NOMO-1 (cell line): Measurements from ENCODE around the gene ANKRD1.
A peak's percentile ranks its signal among the peaks of the same experiment; 100 is the strongest.
"Not testable (repeated sequence)": the region's sequence is repeated elsewhere in the genome, so short reads cannot be mapped to it uniquely, and the experiment has no call there.

Experiments used
- DNase-seq, 2 experiments: peaks; one replicate each; lab custom pipeline; 2025; ENCODE audit not compliant: unreplicated experiment in 2 of 2; lab: John Stamatoyannopoulos, UW

The ANKRD1 gene

DNA sequence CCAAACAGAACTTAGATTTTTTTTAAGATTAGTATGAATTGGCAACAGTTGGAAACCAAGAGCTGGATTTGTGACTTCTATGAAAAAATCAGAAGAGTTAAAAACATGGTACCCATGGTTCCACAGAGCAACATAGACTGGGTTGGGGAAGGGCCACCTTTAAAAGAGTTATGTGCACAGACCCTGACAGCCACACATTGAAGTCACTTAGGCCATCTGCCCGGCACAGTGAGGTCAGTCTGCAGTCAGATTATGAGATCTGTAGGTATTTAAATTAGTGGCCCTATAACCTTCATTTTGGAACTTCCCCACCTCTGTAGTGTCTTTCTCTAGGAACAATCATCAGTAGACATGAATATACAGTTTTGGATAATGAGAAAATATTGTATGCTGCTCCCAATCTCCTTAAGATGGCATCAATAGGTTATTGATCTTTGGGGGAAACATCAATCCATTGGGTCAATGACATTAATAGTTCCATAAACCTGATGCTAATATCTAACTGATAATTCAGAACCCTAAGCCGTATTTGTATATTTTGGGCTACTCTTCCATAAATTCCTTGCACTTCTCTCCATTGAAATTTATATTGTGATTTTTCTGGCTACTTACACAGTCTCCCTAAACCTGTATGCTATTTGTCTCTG is 7.0 kb downstream of the ANKRD1 start:
- no peak for DNase-seq

DNA sequence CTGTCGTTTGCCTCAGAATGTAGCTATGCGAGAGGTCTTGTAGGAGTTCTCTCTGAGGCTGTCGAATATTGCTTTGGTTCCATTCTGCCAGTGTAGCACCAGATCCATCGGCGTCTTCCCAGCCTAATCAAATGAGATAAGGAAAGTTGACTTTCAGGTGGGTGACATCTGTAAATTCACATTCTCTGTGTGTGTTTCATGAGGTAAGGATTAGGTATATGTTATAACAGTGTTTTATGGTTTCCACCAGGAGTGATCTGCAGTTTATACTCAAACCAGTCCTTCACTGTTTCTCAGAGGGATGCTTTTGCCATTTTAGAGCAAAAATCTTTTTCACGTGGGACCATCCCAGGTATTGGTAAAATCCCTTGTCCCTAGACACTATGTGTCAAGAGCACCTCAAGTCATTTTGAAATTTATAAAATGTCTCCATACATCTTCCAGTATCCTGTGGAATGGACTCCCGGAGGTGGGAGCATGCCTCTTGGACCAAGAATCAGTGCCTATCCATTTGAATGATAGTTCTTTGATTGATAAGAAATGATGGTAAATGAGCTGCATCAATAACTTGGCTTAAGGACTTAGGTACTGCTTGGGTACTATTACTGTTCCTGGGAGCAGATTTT is 7.9 kb downstream of the ANKRD1 start:
- no peak for DNase-seq

DNA sequence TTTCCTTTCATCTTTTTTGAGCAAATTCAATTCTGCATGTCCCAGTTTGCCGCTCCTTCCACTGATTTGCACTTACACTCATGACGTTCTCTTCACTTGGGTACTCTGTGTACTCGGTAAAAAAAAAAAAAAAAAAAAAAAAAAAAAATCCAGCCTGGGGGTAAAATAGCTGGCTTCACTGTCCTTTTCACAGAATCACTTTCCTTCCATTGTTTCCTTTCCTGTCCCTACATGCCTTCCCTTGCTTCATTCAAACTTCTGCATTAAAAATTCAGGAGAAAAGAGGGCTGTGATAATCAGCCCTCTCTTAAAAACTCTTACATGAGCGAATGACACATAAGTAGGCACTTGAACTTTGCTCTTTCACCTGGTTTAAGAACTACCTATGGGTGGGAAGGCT is 8.7 kb downstream of the ANKRD1 start:
- DNase-seq: no peak

DNA sequence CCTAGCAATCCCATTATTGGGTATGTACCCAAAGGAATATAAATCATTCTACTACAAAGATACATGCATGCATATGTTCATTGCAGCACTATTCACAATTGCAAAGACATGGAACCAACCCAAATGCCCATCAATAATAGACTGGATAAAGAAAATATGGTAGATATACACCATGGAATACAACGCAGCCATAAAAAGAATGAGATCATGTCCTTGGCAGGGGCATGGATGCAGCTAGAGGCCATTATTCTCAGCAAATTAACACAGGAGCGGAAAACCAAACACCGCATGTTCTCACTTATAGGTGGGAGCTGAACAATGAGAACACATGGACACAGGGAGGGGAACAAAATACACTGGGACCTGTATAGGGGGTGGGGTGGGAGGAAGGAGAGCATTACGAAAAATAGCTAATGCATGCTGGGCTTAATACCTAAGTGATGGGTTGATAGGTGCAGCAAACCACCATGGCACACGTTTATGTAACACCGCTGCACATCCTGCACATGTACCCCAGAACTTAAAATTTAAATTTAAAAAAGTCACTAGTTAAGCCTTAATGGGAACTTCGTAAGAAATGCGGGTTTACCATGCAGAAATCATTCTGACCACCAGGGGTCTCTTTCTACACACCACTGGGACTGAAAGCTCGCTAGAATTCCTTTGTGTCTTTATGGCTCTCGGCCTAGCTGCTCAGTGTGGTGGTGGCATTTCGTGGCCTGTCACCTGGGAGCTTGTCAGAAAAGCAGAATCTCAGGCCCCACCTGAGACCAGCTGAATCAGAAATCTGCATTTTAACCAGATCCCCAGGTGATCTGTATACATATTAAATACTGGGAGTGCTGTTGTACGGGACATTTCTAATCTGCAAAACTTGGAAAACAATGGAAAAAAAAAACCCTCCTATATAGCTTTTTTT is 9.5 kb downstream of the ANKRD1 start:
- DNase-seq: peak; percentile 32 to 40

DNA sequence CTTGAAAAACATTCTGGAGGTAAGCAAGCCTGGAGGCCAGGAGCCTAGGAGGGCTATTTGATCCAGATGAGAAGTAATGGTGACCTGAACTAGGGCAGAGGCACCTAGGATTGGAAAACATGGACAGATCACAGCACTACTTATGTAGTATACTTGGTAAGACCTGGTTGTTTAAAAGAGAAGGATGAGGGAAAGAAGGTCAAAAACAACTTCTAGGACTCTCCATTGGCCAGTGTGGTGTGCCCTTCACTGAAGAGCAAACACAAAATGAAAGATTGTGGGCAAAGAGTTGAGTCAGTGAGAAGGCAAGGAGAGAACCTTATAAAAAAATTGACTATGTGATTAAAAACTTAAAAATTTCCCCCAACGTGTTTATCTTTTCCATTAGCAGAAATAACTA is 14.3 kb downstream of the ANKRD1 start:
- DNase-seq: no peak

DNA sequence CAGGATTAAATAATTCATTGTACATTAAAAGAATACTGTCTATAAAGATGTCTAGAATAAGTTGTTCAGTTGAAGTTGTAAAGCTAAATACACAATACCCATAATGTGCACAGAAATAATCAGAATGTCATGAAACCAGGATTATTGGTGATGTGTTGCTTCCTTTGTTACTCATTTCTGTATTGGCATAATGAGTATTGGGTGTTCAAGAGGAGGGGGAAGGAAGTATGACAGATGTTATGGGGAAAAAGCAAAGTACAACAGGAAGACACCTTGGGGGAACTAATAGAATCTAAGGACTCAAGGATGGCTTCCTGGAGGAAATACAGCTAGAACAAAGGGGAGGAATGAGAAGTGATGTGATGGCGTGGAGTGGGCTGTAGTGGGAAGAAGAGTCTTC is 15.0 kb downstream of the ANKRD1 start:
- DNase-seq: no peak

DNA sequence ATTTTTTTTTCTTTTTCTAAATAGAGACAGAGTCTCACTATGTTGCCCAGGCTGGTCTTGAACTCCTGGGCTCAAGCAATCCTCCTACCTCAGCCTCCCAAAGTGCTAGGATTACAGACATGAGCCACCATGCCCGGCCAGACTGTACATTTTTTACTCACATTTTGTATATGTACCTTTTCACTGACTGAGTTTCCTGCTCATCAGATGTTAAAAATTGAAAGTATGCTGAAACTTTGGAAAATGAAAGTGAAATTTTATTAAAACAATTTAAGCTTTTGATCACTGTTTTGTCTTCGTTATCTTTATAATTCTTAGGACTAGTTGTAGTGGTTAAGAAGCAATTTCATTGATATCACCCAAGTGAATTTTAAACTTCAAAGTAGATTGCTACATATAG is 24.0 kb downstream of the ANKRD1 start:
- not testable (repeated sequence) for DNase-seq

DNA sequence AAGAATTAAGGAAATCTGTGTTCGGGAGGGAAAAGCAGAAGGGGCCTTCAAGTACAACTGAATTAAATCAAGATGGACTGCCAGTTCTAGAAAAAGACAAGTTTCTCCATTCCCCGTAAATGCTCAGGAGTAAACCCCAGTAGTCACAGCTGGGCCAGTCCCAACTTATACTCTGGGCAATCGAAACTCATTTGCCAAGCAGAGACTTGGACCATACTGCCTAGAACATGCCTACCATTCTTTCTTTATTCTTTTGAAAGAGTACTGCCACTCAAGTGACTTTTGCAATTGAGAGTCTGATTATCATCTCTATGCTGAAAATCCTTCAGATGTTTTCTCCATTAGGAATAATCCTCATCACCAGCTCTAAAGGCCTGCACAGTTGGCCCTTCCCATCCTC is 27.7 kb downstream of the ANKRD1 start:
- no peak for DNase-seq

DNA sequence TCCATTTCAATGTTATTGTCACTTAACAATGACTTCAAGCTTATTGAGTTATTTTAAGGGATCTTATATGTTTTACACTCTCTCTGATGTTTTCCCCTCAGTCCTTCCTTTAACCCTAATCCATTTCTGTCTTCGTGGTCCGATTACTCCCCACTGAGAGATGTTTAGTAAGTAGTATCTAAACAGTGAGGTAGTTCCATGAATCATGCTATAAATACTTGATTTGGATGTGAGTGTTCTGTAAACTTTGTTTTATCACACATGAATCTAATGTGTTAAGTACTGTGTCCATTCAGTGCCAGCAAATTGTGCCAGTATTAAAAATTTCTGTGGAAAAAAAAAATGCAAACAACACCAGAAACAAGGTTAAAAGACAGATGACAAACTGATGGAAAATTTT is 30.5 kb downstream of the ANKRD1 start:
- no peak for DNase-seq

DNA sequence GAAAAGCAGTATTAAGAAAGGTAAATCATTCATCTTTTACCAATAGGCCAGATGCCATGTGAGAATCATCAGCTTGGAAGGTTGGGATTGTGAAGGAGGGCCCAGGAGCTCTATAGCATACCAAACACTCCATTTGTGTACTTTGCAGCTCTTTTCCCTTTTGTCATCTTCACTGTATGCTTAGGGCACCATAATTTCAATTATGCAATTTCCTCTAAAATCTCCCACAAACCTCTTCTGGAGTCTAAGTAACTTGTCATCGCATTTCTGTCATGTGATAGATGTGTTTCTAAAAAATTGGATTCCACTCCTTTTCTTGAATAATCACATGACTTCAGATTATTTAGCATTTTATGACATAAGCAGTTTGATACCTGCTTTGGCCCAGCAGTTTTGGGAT is 31.3 kb downstream of the ANKRD1 start:
- no peak for DNase-seq

DNA sequence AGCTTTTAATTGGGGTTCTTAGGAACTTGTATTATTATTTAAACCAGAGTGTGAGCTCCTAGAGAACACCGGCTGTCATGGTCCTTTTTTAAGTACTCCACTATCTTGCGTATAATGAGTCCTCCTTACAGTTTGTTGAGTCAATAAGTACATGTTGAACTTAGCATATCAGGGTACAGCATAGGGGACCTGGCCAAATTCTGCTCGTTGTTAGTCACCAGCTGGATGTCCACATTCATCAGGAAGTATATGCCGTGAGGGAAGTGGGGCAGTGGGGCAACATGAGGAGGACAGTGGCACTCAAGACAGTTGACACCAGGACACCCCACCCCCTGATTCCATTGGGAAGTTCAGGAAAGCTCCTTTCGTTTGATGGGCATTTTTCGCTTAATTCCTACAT is 32.5 kb downstream of the ANKRD1 start:
- no peak for DNase-seq

DNA sequence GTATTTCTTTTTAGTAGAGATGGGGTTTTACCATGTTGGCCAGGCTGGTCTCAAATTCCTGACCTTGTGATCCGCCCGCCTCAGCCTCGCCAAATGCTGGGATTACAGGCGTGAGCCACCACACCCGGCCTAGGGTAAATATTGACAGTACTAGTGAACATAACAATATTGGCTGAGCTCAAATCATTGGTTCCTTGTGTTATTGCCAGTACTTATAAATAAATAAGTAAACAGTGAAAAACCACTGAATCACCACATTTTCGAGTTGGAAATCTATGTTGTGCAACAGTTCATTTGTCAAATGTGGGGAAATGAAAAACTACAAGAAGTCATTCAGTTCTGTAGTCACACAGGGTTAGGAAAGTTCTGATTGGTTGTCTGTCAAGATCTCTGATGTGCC is 33.3 kb downstream of the ANKRD1 start:
- DNase-seq: no peak

DNA sequence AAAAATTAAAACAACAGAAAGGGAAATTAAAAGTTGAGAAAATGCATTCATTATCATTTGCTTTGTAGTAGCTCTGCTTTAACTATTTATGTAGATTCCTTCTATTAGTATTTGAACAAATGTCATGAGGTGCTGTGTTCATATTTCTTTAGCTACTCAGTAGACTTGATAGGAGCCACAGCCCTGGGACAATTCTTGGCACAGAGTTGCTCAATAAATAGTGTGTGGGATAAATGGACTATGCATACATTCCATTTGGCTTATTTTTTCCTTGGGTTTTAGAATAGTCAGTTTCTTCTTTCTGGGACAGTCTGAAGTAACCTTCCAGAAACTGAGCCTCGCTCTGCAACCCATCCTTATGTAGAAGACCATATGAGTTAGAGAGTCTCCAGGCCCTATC is 35.7 kb downstream of the ANKRD1 start:
- DNase-seq: no peak

DNA sequence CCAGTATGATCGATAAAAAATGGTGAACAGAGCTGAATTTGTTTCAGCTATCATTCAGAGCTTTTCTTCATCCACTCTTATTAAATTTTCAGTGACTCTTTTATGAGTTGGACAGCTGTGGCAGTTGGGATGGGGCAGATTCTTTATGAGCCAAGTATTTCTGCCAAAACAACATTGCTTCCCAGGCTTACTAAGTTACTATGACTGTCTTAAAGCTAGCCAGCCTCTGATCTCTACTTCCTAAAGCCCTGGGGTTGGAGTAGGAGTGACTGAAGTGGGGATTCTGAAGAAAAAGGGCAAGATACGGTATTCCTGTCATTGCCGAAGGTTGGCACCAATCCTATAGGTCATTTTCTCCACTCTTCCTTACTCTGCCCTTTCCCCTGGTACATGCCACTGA is 36.5 kb downstream of the ANKRD1 start:
- DNase-seq: no peak

DNA sequence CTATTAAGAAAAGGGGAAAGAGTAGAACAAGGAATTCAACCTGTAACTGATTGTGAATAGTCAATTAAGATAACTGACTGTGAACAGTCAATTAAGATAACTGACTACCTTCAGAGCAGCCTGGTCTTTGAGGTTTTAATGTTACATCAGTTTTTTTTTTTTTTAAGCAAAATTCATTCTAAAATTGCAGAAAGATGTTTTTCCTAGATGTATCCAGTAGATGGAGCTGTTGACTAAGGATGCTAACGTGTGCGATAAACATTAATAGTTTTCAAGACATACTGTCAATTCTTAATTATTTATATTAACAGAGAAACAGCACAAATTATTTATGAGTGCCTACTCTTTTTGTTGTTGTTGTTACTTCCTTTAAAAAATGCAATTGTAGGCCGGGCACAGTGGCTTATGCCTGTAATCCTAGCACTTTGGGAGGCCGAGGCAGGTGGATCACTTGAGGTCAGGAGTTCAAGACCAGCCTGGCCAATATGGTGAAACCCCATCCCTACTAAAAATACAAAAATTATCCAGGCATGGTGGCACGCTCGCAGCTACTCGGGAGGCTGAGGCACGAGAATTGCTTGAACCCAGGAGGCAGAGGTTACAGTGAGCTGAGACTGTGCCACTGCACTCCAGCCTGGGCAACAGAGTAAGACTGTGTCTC is 40.7 kb downstream of the ANKRD1 start:
- DNase-seq: peak in 1 of 2 experiments; percentile 33

DNA sequence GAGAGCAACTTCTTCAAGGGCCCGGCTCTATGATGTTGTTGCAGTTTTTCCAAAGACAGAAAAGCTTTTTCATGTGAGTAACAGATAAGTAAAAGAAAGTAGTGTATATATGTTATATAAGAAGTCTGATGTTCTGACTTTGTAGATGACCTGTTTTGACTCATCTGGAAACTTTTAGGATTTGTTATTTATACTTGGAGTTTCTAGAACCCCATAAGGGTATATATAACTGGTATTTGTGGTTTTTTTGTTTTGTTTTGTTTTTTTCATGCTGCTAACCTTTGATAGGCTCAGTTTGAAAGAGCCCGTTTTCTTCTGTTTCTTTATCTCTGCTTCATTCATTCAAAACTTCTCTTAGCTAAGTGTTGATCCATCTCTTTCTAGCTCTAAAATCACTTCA is 41.8 kb downstream of the ANKRD1 start:
- DNase-seq: no peak

DNA sequence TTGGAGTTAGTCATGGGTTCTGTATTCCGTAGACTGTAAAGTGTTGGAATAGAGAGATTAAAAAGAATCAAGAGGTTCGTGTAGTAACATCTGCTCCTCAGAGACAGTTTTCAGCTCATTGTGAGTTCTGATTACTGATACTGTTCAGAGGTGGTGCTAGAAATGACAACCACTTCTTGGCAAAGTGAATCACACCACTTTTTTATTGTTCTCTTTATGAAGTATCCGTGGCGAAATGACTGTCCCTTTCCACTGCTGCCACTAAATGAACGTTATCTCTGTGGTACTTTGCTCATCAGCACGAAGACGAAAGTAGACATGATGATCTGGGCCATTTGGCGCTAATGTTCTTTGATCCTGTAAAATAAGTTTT is 48.3 kb downstream of the ANKRD1 start:
- DNase-seq: no peak

DNA sequence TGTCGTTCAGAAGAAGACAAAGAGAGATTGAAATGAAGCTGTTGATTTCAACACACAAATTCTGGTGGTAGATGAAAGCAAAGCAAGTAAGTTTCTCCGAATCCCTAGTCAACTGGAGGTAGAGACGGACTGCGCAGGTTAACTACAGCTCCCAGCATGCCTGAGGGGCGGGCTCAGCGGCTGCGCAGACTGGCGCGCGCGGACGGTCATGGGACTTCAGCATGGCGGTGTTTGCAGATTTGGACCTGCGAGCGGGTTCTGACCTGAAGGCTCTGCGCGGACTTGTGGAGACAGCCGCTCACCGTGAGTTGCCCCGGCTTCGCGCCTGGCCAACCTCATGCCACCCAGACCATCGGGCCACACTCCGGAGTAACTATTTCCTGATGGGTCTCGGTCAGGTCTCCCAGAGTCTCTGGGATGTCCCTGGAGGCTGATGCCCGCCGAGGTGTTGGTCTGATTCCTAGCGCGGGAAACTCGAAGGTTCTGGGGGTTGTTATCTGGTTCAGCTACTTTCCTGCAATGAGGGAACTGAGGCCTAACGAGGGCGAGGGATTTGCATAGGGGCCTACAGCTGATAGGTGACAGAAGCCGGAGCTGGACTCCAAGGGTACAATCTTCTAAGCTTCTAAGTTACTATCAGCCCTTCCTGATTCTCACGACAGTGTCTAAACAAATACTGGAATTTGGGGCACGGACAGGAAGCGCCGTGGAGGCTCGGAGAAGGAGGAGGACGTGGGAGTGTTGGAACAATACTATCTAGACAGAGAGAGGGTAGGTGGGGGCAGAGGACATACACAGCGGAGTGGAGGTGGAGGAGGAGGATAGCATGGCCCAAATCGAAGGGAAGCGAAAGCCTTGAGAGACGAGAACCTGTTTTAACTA is 48.9 kb downstream of the ANKRD1 start, which contains the start of gene RPP30:
RPP30 (plus strand) TSS at position 209 of the 882 bp plus-strand sequence; CDS start at position 222, 13 bp downstream.
- peak; percentile 78 to 84 for DNase-seq

DNA sequence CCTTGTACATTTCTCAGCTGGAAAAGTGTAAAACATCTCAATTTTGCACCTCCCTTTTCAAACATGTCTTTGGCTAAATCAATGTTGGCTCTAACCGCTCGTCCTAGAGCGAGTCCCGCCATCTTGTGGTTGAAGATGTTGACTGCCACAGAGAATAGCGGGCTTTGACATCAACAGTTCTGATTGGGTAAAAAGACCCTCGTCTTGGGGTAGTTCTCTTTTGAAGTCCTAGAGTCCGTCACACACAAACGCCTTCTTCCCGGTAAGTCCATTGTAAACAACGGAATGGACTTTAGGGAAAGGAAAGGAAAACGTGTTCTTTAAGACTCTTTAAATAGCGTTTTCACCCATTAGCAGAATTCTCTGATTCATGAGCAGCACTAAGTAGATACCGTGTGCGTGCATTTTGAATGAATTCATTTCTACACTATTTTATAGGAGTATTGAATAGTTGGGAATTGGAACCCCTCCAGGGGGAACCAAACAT is 49.6 kb downstream of the ANKRD1 start:
- peak; percentile 45 to 74 for DNase-seq

DNA sequence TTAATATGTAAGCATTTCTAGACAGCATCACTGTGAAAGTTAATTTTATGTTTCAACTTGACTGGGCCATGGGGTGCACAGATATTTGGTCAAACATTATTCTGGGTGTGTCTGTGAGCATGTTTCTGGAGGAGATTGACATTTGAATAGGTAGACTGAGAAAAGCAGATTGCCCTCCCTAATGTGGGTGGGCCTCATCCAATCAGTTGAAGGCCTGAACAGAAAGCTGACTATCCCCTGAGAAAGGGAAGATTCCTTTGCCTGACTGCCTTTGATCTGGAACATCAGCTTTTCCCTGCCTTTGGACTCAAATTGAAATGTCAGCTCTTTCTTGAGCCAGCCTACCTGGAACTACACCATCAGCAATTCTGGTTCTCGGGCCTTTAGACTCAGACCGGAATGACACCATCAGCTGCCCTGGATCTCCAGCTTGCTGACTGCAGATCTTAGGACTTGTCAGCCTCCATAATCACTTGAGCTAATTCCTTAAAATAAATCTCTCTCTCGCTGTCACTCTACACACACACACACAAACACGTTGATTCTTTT is 54.8 kb downstream of the ANKRD1 start:
- DNase-seq: no peak
